DND-41 (cell line): ENCODE measurements around the gene PCSK4.

ENCODE experiments used
- ATAC-seq: fragments of 200-7000 bp; cut with Tn5 transposase; 3 replicates; pipeline ENCODE4 v1.9.1; 2021; ENCODE audit warnings: low read depth; ENCODE audit not compliant: insufficient read depth
- DNase-seq: peaks from one replicate; pipeline ENCODE4 v3.0.0-alpha.2; 2020
- H2AFZ ChIP-seq: 2 replicates; pipeline ENCODE4 v1.6.0; 2012; ENCODE audit warnings: low read depth, low read length
- H3K27ac ChIP-seq: 2 replicates; pipeline ENCODE4 v1.5.1; 2012; ENCODE audit warnings: low read length, inconsistent platforms
- H3K27me3 ChIP-seq: fragments of 200-600 bp; sonication (generic); 2 replicates; pipeline ENCODE4 v1.6.0; 2012; ENCODE audit warnings: low read length, mild to moderate bottlenecking, inconsistent platforms; ENCODE audit not compliant: insufficient read depth, poor library complexity
- H3K36me3 ChIP-seq: 2 replicates; pipeline ENCODE4 v1.5.1; 2012; ENCODE audit warnings: low read length, inconsistent platforms; ENCODE audit not compliant: insufficient read depth
- H3K4me1 ChIP-seq: 2 replicates; pipeline ENCODE4 v1.5.1; 2012; ENCODE audit warnings: mild to moderate bottlenecking, low read length; ENCODE audit not compliant: insufficient read depth
- H3K4me2 ChIP-seq: 2 replicates; pipeline ENCODE4 v1.6.0; 2012; ENCODE audit warnings: mild to moderate bottlenecking, moderate library complexity, low read length, inconsistent platforms; ENCODE audit not compliant: insufficient read depth
- H3K4me3 ChIP-seq, 2 experiments: fragments of 200-600 bp in 1 of 2; shearing (Covaris generic) in 1 of 2; 2 replicates each; pipeline ENCODE4 v1.5.1; 2012 to 2016; ENCODE audit warnings: inconsistent platforms in 2 of 2, low read length in 2 of 2, mild to moderate bottlenecking in 2 of 2, low read depth in 1 of 2, moderate library complexity in 1 of 2
- H3K79me2 ChIP-seq: 2 replicates; pipeline ENCODE4 v1.6.0; 2012; ENCODE audit warnings: low read length, inconsistent platforms; ENCODE audit not compliant: insufficient read depth
- H3K9ac ChIP-seq: 2 replicates; pipeline ENCODE4 v1.6.0; 2012; ENCODE audit warnings: low read depth, mild to moderate bottlenecking, inconsistent platforms, low read length, moderate library complexity
- H3K9me3 ChIP-seq: 2 replicates; pipeline ENCODE4 v1.5.1; 2012; ENCODE audit warnings: low read length, moderate library complexity, mild to moderate bottlenecking, inconsistent platforms; ENCODE audit not compliant: insufficient read depth, severe bottlenecking
- H4K20me1 ChIP-seq: 2 replicates; pipeline ENCODE4 v1.6.0; 2012; ENCODE audit warnings: low read length; ENCODE audit not compliant: insufficient read depth
- EZH2 ChIP-seq: IDR thresholded peaks from 3 replicates; pipeline ENCODE4 v1.6.1; 2012; ENCODE audit warnings: borderline replicate concordance, low read depth, mild to moderate bottlenecking, moderate library complexity, low read length, inconsistent platforms; ENCODE audit not compliant: severe bottlenecking
- TF ChIP-seq, protein P1 (sequence below): IDR thresholded peaks from 2 replicates; pipeline ENCODE4 v1.5.1; 2012; ENCODE audit warnings: borderline replicate concordance, low read length, moderate library complexity, mild to moderate bottlenecking; ENCODE audit not compliant: poor library complexity, severe bottlenecking; ENCODE audit errors: extremely low read depth

Gene PCSK4

DNA sequence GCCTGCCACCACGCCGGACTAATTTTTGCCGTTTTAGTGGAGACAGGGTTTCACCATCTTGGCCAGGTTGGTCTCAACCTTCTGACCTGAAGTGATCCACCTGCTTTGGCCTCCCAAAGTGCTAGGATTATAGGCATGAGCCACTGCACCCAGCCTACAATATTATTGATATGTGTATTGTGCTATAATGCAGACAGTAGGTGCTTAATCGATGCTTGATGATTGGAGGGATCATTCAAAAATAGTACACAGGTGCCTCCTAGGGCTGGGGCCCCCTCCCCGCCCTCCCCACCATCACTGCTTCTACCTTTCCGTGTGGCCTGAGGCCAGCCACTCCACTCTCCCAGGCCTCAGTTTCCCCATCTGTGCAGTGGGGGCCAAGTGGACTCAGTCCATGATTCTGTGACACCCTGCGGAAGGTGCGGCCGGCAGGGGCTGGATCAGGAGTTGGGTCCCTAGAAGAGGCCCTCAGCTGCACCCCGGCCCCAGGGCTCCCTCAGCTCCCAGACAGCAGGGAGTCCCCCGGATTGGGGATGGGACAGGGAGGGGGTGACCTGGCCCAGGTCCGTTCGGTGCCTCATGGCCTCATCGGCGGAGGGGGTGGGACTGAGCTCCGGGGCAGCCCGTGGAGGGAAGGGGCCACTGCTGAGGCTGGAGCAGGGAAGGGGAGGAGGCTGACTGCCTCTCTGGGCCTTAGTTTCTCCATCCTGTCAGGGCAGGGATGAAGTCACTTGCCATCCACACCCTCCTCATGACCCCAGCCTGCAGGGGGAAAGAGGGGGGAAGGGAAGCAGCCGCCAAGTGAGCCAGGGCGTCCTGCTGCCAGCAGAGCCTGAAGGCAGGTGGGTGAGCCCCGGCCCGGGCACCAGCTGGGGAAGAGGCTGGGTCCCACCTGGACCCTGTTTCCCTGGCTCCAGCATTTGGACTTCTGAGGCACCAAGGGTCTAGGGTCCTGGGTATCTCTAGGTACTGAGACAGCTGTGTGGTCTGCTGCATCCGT is 21.5 kb upstream of the PCSK4 start:
- ATAC-seq = no peak
- no peak overlapping the region for H3K4me3 ChIP-seq

DNA sequence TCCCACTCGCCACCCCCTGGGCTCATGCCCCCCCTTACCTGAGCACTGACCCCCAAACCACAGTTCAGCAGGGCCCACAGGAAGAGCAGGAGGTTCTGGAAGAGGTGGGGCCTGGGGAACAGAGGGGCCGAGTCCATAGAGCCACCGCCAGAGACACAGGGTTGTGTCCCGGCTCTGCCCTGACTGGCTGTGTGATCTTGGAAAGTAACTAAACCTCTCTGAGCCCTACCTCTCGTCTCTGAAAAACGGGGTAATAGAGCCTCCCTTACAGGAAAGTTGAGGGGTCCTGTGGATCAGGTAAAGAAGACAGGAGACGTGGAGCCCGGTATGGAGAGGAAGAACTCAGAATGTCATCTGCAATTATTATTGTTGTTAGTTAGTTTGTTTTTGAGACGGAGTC is 20.7 kb upstream of the PCSK4 start:
- Histone ChIP-seq H3K9me3 (no peaks in the 10 kb centered on the region), H3K4me1 (no peaks in the 10 kb centered on the region), H4K20me1 (no peaks in the 10 kb centered on the region; the same call in 1 of the 2 replicates), H3K27me3 (no peaks in the 10 kb centered on the region), H2AFZ (no peak overlapping the region), H3K4me2 (no peak overlapping the region), H3K27ac (no peak overlapping the region), H3K79me2 (no peaks in the 10 kb centered on the region), H3K4me3 (no peak overlapping the region), H3K9ac (no peak overlapping the region), H3K36me3 (no peaks in the 10 kb centered on the region)
- DNase-seq (no peak), ATAC-seq (no peak)
- TF ChIP-seq, protein P1, sequence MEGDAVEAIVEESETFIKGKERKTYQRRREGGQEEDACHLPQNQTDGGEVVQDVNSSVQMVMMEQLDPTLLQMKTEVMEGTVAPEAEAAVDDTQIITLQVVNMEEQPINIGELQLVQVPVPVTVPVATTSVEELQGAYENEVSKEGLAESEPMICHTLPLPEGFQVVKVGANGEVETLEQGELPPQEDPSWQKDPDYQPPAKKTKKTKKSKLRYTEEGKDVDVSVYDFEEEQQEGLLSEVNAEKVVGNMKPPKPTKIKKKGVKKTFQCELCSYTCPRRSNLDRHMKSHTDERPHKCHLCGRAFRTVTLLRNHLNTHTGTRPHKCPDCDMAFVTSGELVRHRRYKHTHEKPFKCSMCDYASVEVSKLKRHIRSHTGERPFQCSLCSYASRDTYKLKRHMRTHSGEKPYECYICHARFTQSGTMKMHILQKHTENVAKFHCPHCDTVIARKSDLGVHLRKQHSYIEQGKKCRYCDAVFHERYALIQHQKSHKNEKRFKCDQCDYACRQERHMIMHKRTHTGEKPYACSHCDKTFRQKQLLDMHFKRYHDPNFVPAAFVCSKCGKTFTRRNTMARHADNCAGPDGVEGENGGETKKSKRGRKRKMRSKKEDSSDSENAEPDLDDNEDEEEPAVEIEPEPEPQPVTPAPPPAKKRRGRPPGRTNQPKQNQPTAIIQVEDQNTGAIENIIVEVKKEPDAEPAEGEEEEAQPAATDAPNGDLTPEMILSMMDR = no peak
- TF ChIP-seq EZH2 = no peak

More for the DNA sequence above, 21.5 kb upstream of the PCSK4 start:
- H3K4me2 ChIP-seq = no peak overlapping the region
- H3K79me2 ChIP-seq = no peaks in the 10 kb centered on the region
- no peak overlapping the region for H3K9ac ChIP-seq
- H4K20me1 ChIP-seq = no peaks in the 10 kb centered on the region; the same call in 1 of the 2 replicates
- H2AFZ ChIP-seq = no peak overlapping the region
- no peaks in the 10 kb centered on the region for H3K27me3 ChIP-seq
- TF ChIP-seq, protein P1 = no peak
- TF ChIP-seq EZH2 = no peak
- no peaks in the 10 kb centered on the region for H3K9me3 ChIP-seq
- no peaks in the 10 kb centered on the region for H3K36me3 ChIP-seq
- H3K4me1 ChIP-seq = no peaks in the 10 kb centered on the region
- no peak overlapping the region for H3K27ac ChIP-seq
- peak; percentile 16 for DNase-seq

DNA sequence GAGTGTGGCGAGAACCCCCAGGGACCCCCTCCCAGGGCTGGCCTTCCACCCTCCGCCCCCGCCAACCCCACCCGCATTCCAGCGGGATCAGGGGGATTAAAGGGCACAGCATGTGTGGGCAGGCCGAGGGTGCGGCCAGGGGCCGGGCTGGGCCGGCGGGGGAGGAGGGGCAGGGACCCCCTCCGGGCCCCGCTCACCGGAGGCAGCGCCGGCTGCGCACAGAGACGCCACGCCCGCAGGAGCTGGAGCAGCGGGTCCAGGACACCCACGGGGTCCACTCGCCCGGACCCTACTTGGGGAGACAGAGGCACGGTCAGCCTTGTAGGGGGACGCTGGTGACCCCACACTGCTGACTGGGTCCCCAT is 20.3 kb upstream of the PCSK4 start:
- no peaks in the 10 kb centered on the region; the same call in 1 of the 2 replicates for H4K20me1 ChIP-seq
- no peaks in the 10 kb centered on the region for H3K36me3 ChIP-seq
- H2AFZ ChIP-seq = no peak overlapping the region
- H3K27me3 ChIP-seq = no peaks in the 10 kb centered on the region
- no peak overlapping the region for H3K4me3 ChIP-seq
- no peak overlapping the region for H3K4me2 ChIP-seq
- no peak overlapping the region for H3K27ac ChIP-seq
- DNase-seq (no peak), ATAC-seq (no peak)
- no peaks in the 10 kb centered on the region for H3K9me3 ChIP-seq
- no peaks in the 10 kb centered on the region for H3K4me1 ChIP-seq
- no peak overlapping the region for H3K9ac ChIP-seq
- H3K79me2 ChIP-seq = no peaks in the 10 kb centered on the region
- TF ChIP-seq EZH2 = no peak
- TF ChIP-seq, protein P1 = no peak
